ENCODE measurements around the gene ITPRID1. TPM values are rescaled to one million over a fixed set of nuclear protein-coding genes. Genes with fewer than 3 reads are reported as not detected.

Gene ITPRID1
- total and polyA plus RNA-seq, 10 of the 15 experiments (the other 5 are each of a cell fraction or from before 2014, with no cell fraction given): 0.06 TPM; not detected in 9

GRCh38 chr7:31646942-31647341 is 133.1 kb downstream of the ITPRID1 start:
- no peak for FAIRE-seq
- ChIA-PET POLR2A (interaction anchor here (0.7 kb wide), 1 partner anchor 1021 kb away, joined by 6 read pairs; no protein-coding TSS in a partner anchor), RAD21 (ENCODE audit: unreplicated experiment) (no interaction called here), SMC1A (ENCODE audit: uncharacterized antibody, unreplicated experiment) (interaction anchor here (1.0 kb wide), 1 partner anchor 89 kb away, joined by 4 read pairs; no protein-coding TSS in a partner anchor), CTCF (no interaction called here)
- Histone ChIP-seq H3K9ac (ENCODE audit: control insufficient read depth, insufficient read depth, low read length) (no peak overlapping the region), H2AFZ (ENCODE audit: control insufficient read depth, low read depth, low read length) (no peak overlapping the region), H4K20me1 (ENCODE audit: control insufficient read depth, insufficient read depth) (no peaks in the 10 kb centered on the region), H3K27me3 (replicated peaks in 1 of 2; ENCODE audit: control insufficient read depth in 2 of 2, insufficient read depth in 2 of 2, low read length in 1 of 2) (peaks cover 1 to 4% of the 10 kb centered on the region in 2 experiments; a peak in 3 of 4 replicates), H3K79me2 (ENCODE audit: control insufficient read depth, insufficient read depth, low read length) (no peaks in the 10 kb centered on the region), H3K4me1 (ENCODE audit: control insufficient read depth, insufficient read depth, low read length) (no peaks in the 10 kb centered on the region), H3K36me3 (ENCODE audit: control insufficient read depth in 2 of 2, insufficient read depth in 2 of 2, low read length in 1 of 2) (no peaks in the 10 kb centered on the region), H3K4me3 (no peak overlapping the region), H3K27ac (ENCODE audit: control insufficient read depth, insufficient read depth) (no peak overlapping the region), H3K4me2 (ENCODE audit: control insufficient read depth, insufficient read depth) (no peak overlapping the region), H3K9me3 (replicated peaks; ENCODE audit: control insufficient read depth, insufficient read depth, low read length) (no peaks in the 10 kb centered on the region)
- BruUV-seq (replicated peaks): no TSS peak
- TF ChIP-seq ZBED1 (IDR thresholded peaks at IDR 0.05; ENCODE audit: borderline replicate concordance) (no peak), TCF7 (IDR thresholded peaks at IDR 0.05; ENCODE audit: borderline replicate concordance) (no peak), NR2F1 (conservative IDR thresholded peaks at IDR 0.05) (no peak), SMAD1 (IDR thresholded peaks at IDR 0.05; ENCODE audit: low read depth, partially characterized antibody) (no peak), IKZF1 (conservative IDR thresholded peaks at IDR 0.05) (no peak), IKZF2 (IDR thresholded peaks at IDR 0.05) (no peak), NKRF (conservative IDR thresholded peaks at IDR 0.05) (no peak), PBX3 (IDR thresholded peaks at IDR 0.05; ENCODE audit: insufficient replicate concordance, low read depth, low read length) (no peak), E4F1 (IDR thresholded peaks at IDR 0.05; ENCODE audit: borderline replicate concordance, partially characterized antibody) (no peak)
- ATAC-seq: no peak
- WGBS (ENCODE audit: insufficient coverage, insufficient replicate concordance, low lambda C conversion rate, missing lambda C conversion rate): 37% methylated on average over 4 of the region's 4 CpGs
- intact Hi-C loops (cut with micrococcal nuclease; ENCODE audit: unreplicated experiment): loop anchor here (5.0 kb wide), 1 partner anchor 70 kb away; no protein-coding TSS in a partner anchor
- in situ Hi-C loops (cut with MboI): no loop called here
- no peak for DNase-seq (ENCODE audit: low read depth, low spot score)
